ENCODE data around the gene CACNA2D4.

CACNA2D4 gene

GRCh38 chr12:1749019-1749418 is 169.4 kb downstream of the CACNA2D4 start:
- TF ChIP-seq CTCF (IDR thresholded peaks at IDR 0.05; ENCODE audit: low read depth, low read length, missing control alignments): no peak
- H3K4me3 ChIP-seq (ENCODE audit: low read depth, low read length): no peak overlapping the region
- DNase-seq (ENCODE audit: low read depth): no peak

GRCh38 chr12:1747609-1748008 is 170.8 kb downstream of the CACNA2D4 start:
- no peak for TF ChIP-seq CTCF (IDR thresholded peaks at IDR 0.05; ENCODE audit: low read depth, low read length, missing control alignments)
- DNase-seq (ENCODE audit: low read depth): no peak

GRCh38 chr12:1744932-1745331 is 173.5 kb downstream of the CACNA2D4 start:
- H3K4me3 ChIP-seq (ENCODE audit: low read depth, low read length): no peak overlapping the region
- DNase-seq (ENCODE audit: low read depth): no peak
- no peak for TF ChIP-seq CTCF (IDR thresholded peaks at IDR 0.05; ENCODE audit: low read depth, low read length, missing control alignments)

More at GRCh38 chr12:1747609-1748008, 170.8 kb downstream of the CACNA2D4 start:
- no peak overlapping the region for H3K4me3 ChIP-seq (ENCODE audit: low read depth, low read length)
